GM23248 (cell line): ENCODE data around the gene ZNF324B.

ENCODE experiments used
- EZH2 ChIP-seq: fragments of 200-600 bp; sonication (generic); IDR thresholded peaks from 2 replicates; pipeline ENCODE4 v1.6.1; 2018; ENCODE audit warnings: antibody characterized with exemption, mild to moderate bottlenecking; ENCODE audit not compliant: insufficient read depth, poor library complexity, severe bottlenecking
- EZH2phosphoT487 ChIP-seq: fragments of 200-600 bp; sonication (generic); IDR thresholded peaks from 2 replicates; pipeline ENCODE4 v1.6.1; 2018; ENCODE audit warnings: antibody characterized with exemption, moderate library complexity, mild to moderate bottlenecking, low read depth; ENCODE audit not compliant: insufficient read depth

DNA sequence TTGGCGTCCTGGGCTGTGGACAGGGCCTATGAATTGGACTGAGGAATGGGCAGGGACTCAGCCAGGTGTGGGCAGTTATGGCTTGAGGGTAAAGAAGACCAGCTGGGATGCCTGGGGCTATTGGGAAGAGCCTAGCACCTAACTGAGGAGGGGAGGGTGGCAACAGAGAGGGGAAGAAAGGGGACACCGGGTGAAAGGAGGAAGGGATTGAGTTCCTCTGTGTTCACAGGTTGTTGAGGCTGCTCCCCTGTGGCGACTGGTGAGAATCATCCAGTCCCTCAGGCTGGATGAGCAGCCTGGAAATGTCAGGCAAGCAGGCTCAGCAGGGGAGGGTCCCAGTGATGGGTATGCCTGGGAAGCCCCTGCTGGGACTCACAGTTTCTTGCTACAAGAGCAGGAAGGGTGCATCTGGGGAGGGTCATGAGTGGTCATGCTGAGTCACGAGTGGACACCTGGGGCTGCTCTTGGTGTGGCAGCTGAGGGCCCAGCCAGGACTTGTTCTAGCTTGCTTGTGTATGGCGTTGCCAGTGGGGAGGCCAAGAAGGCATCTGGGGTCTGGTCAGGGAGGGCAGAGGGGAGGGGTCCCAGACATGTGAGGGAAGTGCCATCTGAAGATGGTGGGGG, 16.9 kb downstream of the ZNF324B start:
- no peak for TF ChIP-seq EZH2phosphoT487
- no peak for TF ChIP-seq EZH2
